HepG2 (cell line): ENCODE data around the gene GPR31. TPM values are rescaled to one million over a fixed set of nuclear protein-coding genes. Genes with fewer than 3 reads are reported as not detected.
A peak's percentile ranks its signal among the peaks of the same experiment; 100 is the strongest.

Experiments used
- BCL6 ChIP-seq: IDR thresholded peaks from 2 replicates; pipeline ENCODE4 v1.6.1; 2016; ENCODE audit warnings: missing genetic modification reagents, missing compliant biosample characterization
- BHLHE40 ChIP-seq: IDR thresholded peaks from 2 replicates; pipeline ENCODE4 v1.6.1; 2011; ENCODE audit warnings: low read length, improper control_type of control experiment
- CAMTA2 ChIP-seq: sonication (generic); formaldehyde crosslinking; IDR thresholded peaks from 2 replicates; pipeline ENCODE4 v1.4.0; 2020; ENCODE audit warnings: mild to moderate bottlenecking, missing genetic modification reagents, borderline replicate concordance
- EHMT2 ChIP-seq: fragments of 200-600 bp; sonication (generic); IDR thresholded peaks from 2 replicates; pipeline ENCODE4 v1.7.0; 2017; ENCODE audit warnings: antibody characterized with exemption, low read depth, low read length, borderline replicate concordance
- GABPB1 ChIP-seq: IDR thresholded peaks from 2 replicates; pipeline ENCODE4 v1.6.1; 2016; ENCODE audit warnings: mild to moderate bottlenecking, missing genetic modification reagents, moderate library complexity, missing compliant biosample characterization
- GMEB2 ChIP-seq: IDR thresholded peaks from 2 replicates; pipeline ENCODE4 v1.6.1; 2016; ENCODE audit warnings: missing biosample characterization, missing genetic modification reagents, low read depth
- NPAS2 ChIP-seq: sonication (generic); formaldehyde crosslinking; IDR thresholded peaks from 2 replicates; pipeline ENCODE4 v1.8.0; 2022; ENCODE audit warnings: mild to moderate bottlenecking, missing genetic modification reagents, borderline replicate concordance
- PHF20 ChIP-seq: sonication (generic); formaldehyde crosslinking; IDR thresholded peaks from 2 replicates; pipeline ENCODE4 v1.5.0; 2020; ENCODE audit warnings: mild to moderate bottlenecking, missing genetic modification reagents
- SIX1 ChIP-seq: sonication (generic); formaldehyde crosslinking; IDR thresholded peaks from 2 replicates; pipeline ENCODE4 v1.4.0; 2020; ENCODE audit warnings: missing genetic modification reagents, borderline replicate concordance
- SNAPC5 ChIP-seq: sonication (generic); formaldehyde crosslinking; IDR thresholded peaks from 2 replicates; pipeline ENCODE4 v1.8.1; 2023; ENCODE audit warnings: mild to moderate bottlenecking, missing genetic modification reagents, borderline replicate concordance
- TCF7 ChIP-seq: sonication (generic); IDR thresholded peaks from 2 replicates; pipeline ENCODE4 v1.6.1; 2016; ENCODE audit warnings: antibody characterized with exemption, low read depth
- XRCC5 ChIP-seq: fragments of 200-400 bp; formaldehyde crosslinking; optimal IDR thresholded peaks from 2 replicates; pipeline ENCODE3; 2017; ENCODE audit warnings: mild to moderate bottlenecking, low read length
- ZBTB4 ChIP-seq: sonication (generic); formaldehyde crosslinking; IDR thresholded peaks from 2 replicates; pipeline ENCODE4 v1.4.0; 2020; ENCODE audit warnings: missing genetic modification reagents, mild to moderate bottlenecking, borderline replicate concordance
- ZNF281 ChIP-seq: sonication (generic); formaldehyde crosslinking; IDR thresholded peaks from 2 replicates; pipeline ENCODE4 v1.4.0; 2020; ENCODE audit warnings: missing genetic modification reagents, borderline replicate concordance
- ZNF687 ChIP-seq: sonication (generic); formaldehyde crosslinking; IDR thresholded peaks from 2 replicates; pipeline ENCODE4 v1.5.1; 2020; ENCODE audit warnings: mild to moderate bottlenecking, missing genetic modification reagents, moderate library complexity
- ZNF737 ChIP-seq: sonication (generic); formaldehyde crosslinking; IDR thresholded peaks from 2 replicates; pipeline ENCODE4 v1.5.0; 2020; ENCODE audit warnings: missing genetic modification reagents, mild to moderate bottlenecking, borderline replicate concordance
- polyA plus RNA-seq, 8 experiments: library from polyadenylated mRNA; depleted of rRNA in 3 of 8; stranded (reverse) in 7 of 8; unstranded in 1 of 8; fragments of >200 nt; fragmentation: Illumina TruSeq in 4 of 8; extraction: Trizol in 4 of 8; gene quantifications; 2 replicates each; pipeline versions ENCODE4 v1.2.1 to v1.2.3, GENCODE V29; 2011 to 2016; ENCODE audit warnings: low read depth in 4 of 8, missing spikeins in 1 of 8, mixed read lengths in 1 of 8; ENCODE audit not compliant: insufficient read depth in 1 of 8
- total RNA-seq, 5 experiments: library from RNA; depleted of rRNA; stranded (reverse); fragments of >200 nt; fragmentation: Illumina TruSeq; extraction: Trizol; gene quantifications; 2 replicates each; pipeline ENCODE4 v1.2.3, GENCODE V29; 2016; ENCODE audit warnings: low read depth in 1 of 5

Gene GPR31
- total and polyA plus RNA-seq, 2 of the 13 experiments (the other 11 are each of a cell fraction or from before 2014, with no cell fraction given): not detected

- TF ChIP-seq ZBTB4 (CRISPR knock-in tag) (no peak), GMEB2 (CRISPR knock-in tag) (no peak), PHF20 (CRISPR knock-in tag) (no peak), EHMT2 (peak; percentile 84; the same call in 1 of the 2 replicates), GABPB1 (CRISPR knock-in tag) (no peak), TCF7 (peak; percentile 32; the same call in 1 of the 2 replicates), ZNF281 (CRISPR knock-in tag) (no peak; the same call in 1 of the 2 replicates), CAMTA2 (CRISPR knock-in tag) (no peak), SIX1 (CRISPR knock-in tag) (peak; percentile 73; the same call in 1 of the 2 replicates), NPAS2 (CRISPR knock-in tag) (no peak), ZNF737 (CRISPR knock-in tag) (no peak; the same call in 1 of the 2 replicates), ZNF687 (CRISPR knock-in tag) (no peak), XRCC5 (peak; percentile 46), BCL6 (CRISPR knock-in tag) (peak; percentile 80), BHLHE40 (no peak), SNAPC5 (CRISPR knock-in tag) (no peak)
Measured at GRCh38 chr6:167122827-167123657, 34.7 kb downstream of the GPR31 start, which contains the start of gene CCR6 (continued).
